ENCODE measurements around the gene PHACTR4. TPM values are rescaled to one million over a fixed set of nuclear protein-coding genes. Genes with fewer than 3 reads are reported as not detected.

PHACTR4 gene
- total and polyA plus RNA-seq, 2 of the 13 experiments (the other 11 are each of a cell fraction or from before 2014, with no cell fraction given) = 13.9 to 17.1 TPM

GRCh38 chr1:28518000-28518744 lies 148.6 kb downstream of the PHACTR4 start (continued):
- TF ChIP-seq IKZF4 (CRISPR knock-in tag; IDR thresholded peaks at IDR 0.05; ENCODE audit: borderline replicate concordance, low read depth, not compliant biosample characterization) = peak; percentile 87
- peak; percentile 41; the same call in 1 of the 2 replicates for TF ChIP-seq ISL2 (CRISPR knock-in tag; IDR thresholded peaks at IDR 0.05)
- peak; percentile 78; the same call in 1 of the 2 replicates for TF ChIP-seq AHR (CRISPR knock-in tag; IDR thresholded peaks at IDR 0.05)
- peak; percentile 99 for TF ChIP-seq KDM2A (CRISPR knock-in tag; IDR thresholded peaks at IDR 0.05; ENCODE audit: borderline replicate concordance, low read depth)
- TF ChIP-seq, protein P1, sequence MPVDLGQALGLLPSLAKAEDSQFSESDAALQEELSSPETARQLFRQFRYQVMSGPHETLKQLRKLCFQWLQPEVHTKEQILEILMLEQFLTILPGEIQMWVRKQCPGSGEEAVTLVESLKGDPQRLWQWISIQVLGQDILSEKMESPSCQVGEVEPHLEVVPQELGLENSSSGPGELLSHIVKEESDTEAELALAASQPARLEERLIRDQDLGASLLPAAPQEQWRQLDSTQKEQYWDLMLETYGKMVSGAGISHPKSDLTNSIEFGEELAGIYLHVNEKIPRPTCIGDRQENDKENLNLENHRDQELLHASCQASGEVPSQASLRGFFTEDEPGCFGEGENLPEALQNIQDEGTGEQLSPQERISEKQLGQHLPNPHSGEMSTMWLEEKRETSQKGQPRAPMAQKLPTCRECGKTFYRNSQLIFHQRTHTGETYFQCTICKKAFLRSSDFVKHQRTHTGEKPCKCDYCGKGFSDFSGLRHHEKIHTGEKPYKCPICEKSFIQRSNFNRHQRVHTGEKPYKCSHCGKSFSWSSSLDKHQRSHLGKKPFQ (CRISPR knock-in tag; IDR thresholded peaks at IDR 0.05; ENCODE audit: insufficient replicate concordance) = no peak
- no peak for TF ChIP-seq HDAC6 (IDR thresholded peaks at IDR 0.05; ENCODE audit: low read depth, low read length)
- no peak for TF ChIP-seq KLF13 (CRISPR knock-in tag; IDR thresholded peaks at IDR 0.05)
- peak; percentile 54 for TF ChIP-seq REL (CRISPR knock-in tag; conservative IDR thresholded peaks at IDR 0.05)
- TF ChIP-seq HNF4A (CRISPR knock-in tag; IDR thresholded peaks at IDR 0.05) = no peak
- TF ChIP-seq LCORL (IDR thresholded peaks at IDR 0.05) = no peak
- peak; percentile 47; the same call in 1 of the 2 replicates for TF ChIP-seq LCORL (CRISPR knock-in tag; IDR thresholded peaks at IDR 0.05)
- TF ChIP-seq SRY (CRISPR knock-in tag; IDR thresholded peaks at IDR 0.05) = peak; percentile 43; the same call in 1 of the 2 replicates
- TF ChIP-seq KDM5A (IDR thresholded peaks at IDR 0.05; ENCODE audit: borderline replicate concordance, low read length) = no peak
- TF ChIP-seq MIER2 (CRISPR knock-in tag; IDR thresholded peaks at IDR 0.05) = 0 out of 2 replicates have a peak, but pooled peaks have one; percentile 38
- peak; percentile 57; the same call in 1 of the 2 replicates for TF ChIP-seq ZNF546 (CRISPR knock-in tag; conservative IDR thresholded peaks at IDR 0.05)
- TF ChIP-seq FOXC1 (CRISPR knock-in tag; IDR thresholded peaks at IDR 0.05; ENCODE audit: borderline replicate concordance) = peak; percentile 62; the same call in 1 of the 2 replicates
- peak; percentile 66; the same call in 1 of the 2 replicates for TF ChIP-seq SMAD3 (CRISPR knock-in tag; IDR thresholded peaks at IDR 0.05)
- TF ChIP-seq ZNF670 (CRISPR knock-in tag; IDR thresholded peaks at IDR 0.05; ENCODE audit: borderline replicate concordance) = peak; percentile 54; the same call in 1 of the 2 replicates
- peak; percentile 72 for TF ChIP-seq GABPB1 (CRISPR knock-in tag; IDR thresholded peaks at IDR 0.05)
- TF ChIP-seq, protein P2, sequence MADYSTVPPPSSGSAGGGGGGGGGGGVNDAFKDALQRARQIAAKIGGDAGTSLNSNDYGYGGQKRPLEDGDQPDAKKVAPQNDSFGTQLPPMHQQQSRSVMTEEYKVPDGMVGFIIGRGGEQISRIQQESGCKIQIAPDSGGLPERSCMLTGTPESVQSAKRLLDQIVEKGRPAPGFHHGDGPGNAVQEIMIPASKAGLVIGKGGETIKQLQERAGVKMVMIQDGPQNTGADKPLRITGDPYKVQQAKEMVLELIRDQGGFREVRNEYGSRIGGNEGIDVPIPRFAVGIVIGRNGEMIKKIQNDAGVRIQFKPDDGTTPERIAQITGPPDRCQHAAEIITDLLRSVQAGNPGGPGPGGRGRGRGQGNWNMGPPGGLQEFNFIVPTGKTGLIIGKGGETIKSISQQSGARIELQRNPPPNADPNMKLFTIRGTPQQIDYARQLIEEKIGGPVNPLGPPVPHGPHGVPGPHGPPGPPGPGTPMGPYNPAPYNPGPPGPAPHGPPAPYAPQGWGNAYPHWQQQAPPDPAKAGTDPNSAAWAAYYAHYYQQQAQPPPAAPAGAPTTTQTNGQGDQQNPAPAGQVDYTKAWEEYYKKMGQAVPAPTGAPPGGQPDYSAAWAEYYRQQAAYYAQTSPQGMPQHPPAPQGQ (CRISPR knock-in tag; IDR thresholded peaks at IDR 0.05; ENCODE audit: borderline replicate concordance) = no peak
- peak; percentile 25; the same call in 1 of the 2 replicates for TF ChIP-seq NCOA2 (CRISPR knock-in tag; IDR thresholded peaks at IDR 0.05)
- no peak for TF ChIP-seq SKI (IDR thresholded peaks at IDR 0.05; ENCODE audit: partially characterized antibody)
- TF ChIP-seq, protein P3, sequence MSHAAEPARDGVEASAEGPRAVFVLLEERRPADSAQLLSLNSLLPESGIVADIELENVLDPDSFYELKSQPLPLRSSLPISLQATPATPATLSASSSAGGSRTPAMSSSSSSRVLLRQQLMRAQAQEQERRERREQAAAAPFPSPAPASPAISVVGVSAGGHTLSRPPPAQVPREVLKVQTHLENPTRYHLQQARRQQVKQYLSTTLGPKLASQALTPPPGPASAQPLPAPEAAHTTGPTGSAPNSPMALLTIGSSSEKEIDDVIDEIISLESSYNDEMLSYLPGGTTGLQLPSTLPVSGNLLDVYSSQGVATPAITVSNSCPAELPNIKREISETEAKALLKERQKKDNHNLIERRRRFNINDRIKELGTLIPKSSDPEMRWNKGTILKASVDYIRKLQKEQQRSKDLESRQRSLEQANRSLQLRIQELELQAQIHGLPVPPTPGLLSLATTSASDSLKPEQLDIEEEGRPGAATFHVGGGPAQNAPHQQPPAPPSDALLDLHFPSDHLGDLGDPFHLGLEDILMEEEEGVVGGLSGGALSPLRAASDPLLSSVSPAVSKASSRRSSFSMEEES (CRISPR knock-in tag; IDR thresholded peaks at IDR 0.05) = 0 out of 2 replicates have a peak, but pooled peaks have one; percentile 21
- TF ChIP-seq STAT5B (CRISPR knock-in tag; IDR thresholded peaks at IDR 0.05) = no peak
